GM12873 (cell line): ENCODE data around the gene ARMCX2.

Experiments
- TF ChIP-seq, protein P1 (sequence below): IDR thresholded peaks from 2 replicates; pipeline ENCODE4 v1.5.1; 2012; ENCODE audit warnings: low read depth, mild to moderate bottlenecking, moderate library complexity, low read length, control low read depth; ENCODE audit not compliant: insufficient read depth; ENCODE audit errors: missing control alignments

ARMCX2 gene

DNA sequence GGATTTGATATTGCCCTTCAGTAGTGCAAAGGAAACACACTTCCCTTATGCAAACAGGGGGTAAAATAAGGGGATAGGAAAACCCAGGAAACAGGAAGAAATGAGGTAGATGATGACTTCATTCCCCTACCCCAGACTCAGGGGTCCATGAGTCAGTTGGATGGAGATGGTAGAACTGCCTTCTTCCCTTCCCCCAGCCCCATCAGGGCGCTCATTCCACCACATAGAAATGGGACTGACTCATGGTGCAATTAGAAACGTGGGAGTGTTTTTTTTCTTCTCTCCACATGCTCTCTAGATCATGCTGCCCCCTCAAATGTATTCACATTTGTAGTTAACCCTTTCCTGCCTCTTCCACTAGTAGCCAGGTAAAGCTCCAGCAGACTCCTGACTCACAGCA, 23.1 kb upstream of the ARMCX2 start:
- TF ChIP-seq, protein P1, sequence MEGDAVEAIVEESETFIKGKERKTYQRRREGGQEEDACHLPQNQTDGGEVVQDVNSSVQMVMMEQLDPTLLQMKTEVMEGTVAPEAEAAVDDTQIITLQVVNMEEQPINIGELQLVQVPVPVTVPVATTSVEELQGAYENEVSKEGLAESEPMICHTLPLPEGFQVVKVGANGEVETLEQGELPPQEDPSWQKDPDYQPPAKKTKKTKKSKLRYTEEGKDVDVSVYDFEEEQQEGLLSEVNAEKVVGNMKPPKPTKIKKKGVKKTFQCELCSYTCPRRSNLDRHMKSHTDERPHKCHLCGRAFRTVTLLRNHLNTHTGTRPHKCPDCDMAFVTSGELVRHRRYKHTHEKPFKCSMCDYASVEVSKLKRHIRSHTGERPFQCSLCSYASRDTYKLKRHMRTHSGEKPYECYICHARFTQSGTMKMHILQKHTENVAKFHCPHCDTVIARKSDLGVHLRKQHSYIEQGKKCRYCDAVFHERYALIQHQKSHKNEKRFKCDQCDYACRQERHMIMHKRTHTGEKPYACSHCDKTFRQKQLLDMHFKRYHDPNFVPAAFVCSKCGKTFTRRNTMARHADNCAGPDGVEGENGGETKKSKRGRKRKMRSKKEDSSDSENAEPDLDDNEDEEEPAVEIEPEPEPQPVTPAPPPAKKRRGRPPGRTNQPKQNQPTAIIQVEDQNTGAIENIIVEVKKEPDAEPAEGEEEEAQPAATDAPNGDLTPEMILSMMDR = no peak

DNA sequence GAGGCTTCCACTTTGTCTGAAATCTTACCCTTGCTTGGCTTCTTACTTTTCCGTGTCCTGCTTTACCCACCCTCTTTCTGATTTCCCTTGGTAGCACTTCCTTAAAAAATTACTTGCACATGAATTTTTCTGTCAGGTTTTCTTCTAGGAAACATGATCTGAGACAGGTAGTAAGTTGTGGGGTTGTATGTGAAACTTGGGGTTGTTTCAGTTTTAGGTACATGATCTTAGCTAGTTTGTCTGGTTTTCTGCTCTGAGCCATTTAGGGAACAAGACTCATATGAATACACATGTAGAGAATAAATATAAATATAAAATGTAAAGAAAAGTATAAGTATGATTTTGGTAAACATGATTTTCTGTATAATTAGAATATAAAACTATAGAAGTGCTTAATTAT, 17.4 kb upstream of the ARMCX2 start:
- TF ChIP-seq, protein P1 = no peak

- TF ChIP-seq, protein P1 = no peak
Measured at GRCh38 chrX:101676571-101676970, 16.9 kb upstream of the ARMCX2 start.

DNA sequence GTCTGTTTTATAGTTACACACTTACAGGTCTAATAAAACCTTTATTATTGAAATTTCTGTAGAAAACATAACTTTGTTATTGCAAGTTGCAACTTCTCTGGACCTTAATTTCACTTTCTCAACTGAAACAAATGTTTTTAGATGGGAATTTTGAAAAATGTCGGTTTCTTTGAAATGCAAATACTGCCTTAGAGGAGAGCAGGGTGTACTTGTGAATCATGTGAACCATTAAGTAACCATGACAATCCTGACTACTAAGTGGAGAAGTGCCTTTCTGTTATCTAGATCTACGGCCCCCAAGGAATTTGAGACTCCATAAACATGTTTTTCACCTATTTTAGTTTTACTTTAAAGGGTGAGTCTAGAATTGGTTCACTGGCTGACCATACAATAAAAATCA, 8.5 kb upstream of the ARMCX2 start:
- TF ChIP-seq, protein P1 = no peak

- TF ChIP-seq, protein P1 = no peak
Measured at GRCh38 chrX:101658661-101659491, 774 bp downstream of the ARMCX2 start.

DNA sequence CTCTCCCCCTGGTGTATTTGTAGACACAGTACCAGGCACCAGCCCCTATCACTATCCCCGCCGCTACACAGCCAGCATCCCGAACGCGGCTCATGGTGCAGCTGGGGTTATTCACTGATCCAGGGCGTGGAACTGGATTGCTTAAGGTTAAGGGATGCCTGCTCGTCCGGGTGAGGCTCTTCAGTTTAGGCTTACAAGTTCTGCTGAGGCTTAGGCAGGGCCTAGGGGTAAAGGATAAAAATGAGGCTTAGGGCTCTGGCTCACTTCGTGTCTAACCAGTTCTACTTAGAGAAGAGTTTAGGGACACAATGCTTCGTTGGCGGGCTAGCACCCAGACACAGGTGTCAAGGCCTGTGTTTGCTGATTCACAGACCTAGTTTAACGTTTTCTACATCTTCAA, 2.2 kb downstream of the ARMCX2 start:
- TF ChIP-seq, protein P1 = no peak

GRCh38 chrX:101656817-101657216, 2.8 kb downstream of the ARMCX2 start:
- TF ChIP-seq, protein P1 = no peak
